Adrenal gland (tissue), 12 donors: ENCODE results near the gene TAS1R1. TPM values are rescaled to one million over a fixed set of nuclear protein-coding genes. Genes with fewer than 3 reads are reported as not detected.

ENCODE experiments used
- DNase-seq, 7 donors: peaks; one replicate each; pipeline ENCODE4 v3.0.0-alpha.2; 2019 to 2020
- H3K27ac ChIP-seq, 5 donors: fragments of 200-600 bp; sonication (generic) in 4 of 5; 1 replicate in 3 of 5; 2 replicates in 2 of 5; pipeline versions ENCODE4 v1.5.1 to v1.8.0; 2016 to 2020; ENCODE audit warnings: mild to moderate bottlenecking in 1 of 5
- H3K27me3 ChIP-seq: fragments of 200-600 bp; 2 replicates; pipeline ENCODE4 v1.8.0; 2021
- H3K36me3 ChIP-seq, 2 donors: fragments of 200-600 bp; replicated peaks in 1 of 2; 1 replicate in 1 of 2; 2 replicates in 1 of 2; pipeline versions ENCODE4 v1.5.1 to v1.8.0; 2018 to 2022
- H3K4me1 ChIP-seq, 2 donors: fragments of 200-600 bp; replicated peaks in 1 of 2; 1 replicate in 1 of 2; 2 replicates in 1 of 2; pipeline versions ENCODE4 v1.5.1 to v1.8.0; 2018 to 2021
- H3K4me3 ChIP-seq, 4 donors: fragments of 200-600 bp; sonication (generic) in 3 of 4; one replicate each; pipeline ENCODE4 v1.5.1; 2016 to 2018
- H3K9me3 ChIP-seq, 3 donors: fragments of 200-600 bp; sonication (generic) in 1 of 3; replicated peaks in 1 of 3; 1 replicate in 2 of 3; 2 replicates in 1 of 3; pipeline versions ENCODE4 v1.5.1 to v1.8.0; 2016 to 2021
- POLR2A ChIP-seq, 2 donors: fragments of 450-650 bp; IDR thresholded peaks; one replicate each; pipeline ENCODE4 v1.6.1; 2017; ENCODE audit warnings: antibody characterized with exemption in 2 of 2, mild to moderate bottlenecking in 2 of 2, moderate library complexity in 1 of 2
- WGBS, 4 donors: extraction: QIAGEN DNeasy Blood & Tissue Kit in 2 of 4; methylation state at CpG; one replicate each; pipeline versions ENCODE4 v1.1.5 to v1.1.7; 2013 to 2017; 5-methylcytosine and 5-hydroxymethylcytosine counted together
- intact Hi-C, 2 donors: fragments of 100-400 bp; cut with DNase I; formaldehyde crosslinking; loops; one replicate each; pipeline versions ENCODE4 v1.14.1 to v1.15.0; 2022 to 2023
- polyA plus RNA-seq, 3 donors: library from polyadenylated mRNA; stranded (reverse); fragments of 200-250 nt in 2 of 3; fragments of 350-450 nt in 1 of 3; fragmentation: Illumina TruSeq in 1 of 3; extraction: RNeasy Lipid Tissue Mini Kit (QIAGEN cat#74804) in 1 of 3; gene quantifications; one replicate each; pipeline ENCODE4 v1.2.3, GENCODE V29; 2013 to 2014
- total RNA-seq, 9 donors: library from RNA; depleted of rRNA in 4 of 9; stranded (reverse); fragments of >200 nt in 4 of 9; fragments of 120-200 nt in 1 of 9; fragmentation: NEBNext Ultra II Directional in 1 of 9; extraction: Animal tissue kit (Norgen Biotek cat#: 25700) in 1 of 9; gene quantifications; one replicate each; pipeline versions ENCODE4 v1.1.0 to v1.2.4, GENCODE V29; 2013 to 2023
- TF ChIP-seq, protein P1 (sequence below), 6 experiments: fragments of 450-650 bp in 4 of 6; fragments of 200-600 bp in 2 of 6; sonication (generic) in 1 of 6; IDR thresholded peaks; 1 replicate in 5 of 6; 2 replicates in 1 of 6; pipeline versions ENCODE4 v1.5.1 to v1.8.0; 2016 to 2021; ENCODE audit warnings: antibody characterized with exemption in 6 of 6, mild to moderate bottlenecking in 2 of 6, moderate library complexity in 1 of 6
- donor health status: healthy with polysubstance abuse.
- donor health status: Bipolar disorder and iron deficiency.
- donor health status: DM: yes; HTN: yes; CAD: no.
- donor health status: DM: no; HTN: no; CAD: no.
- donor health status: DM: no; HTN: no; CAD: no.
- donor health status: DM: yes; HTN: yes; CAD: no.

Gene TAS1R1
- total and polyA plus RNA-seq, 12 donors, result 0.11 to 0.83 (median 0.40) TPM; not detected in 5

GRCh38 chr1:6515771-6516170, 39.3 kb upstream of the TAS1R1 start:
- Histone ChIP-seq H3K36me3 (no peaks in the 10 kb centered on the region), H3K27ac (no peak overlapping the region), H3K9me3 (no peaks in the 10 kb centered on the region), H3K4me3 (no peak overlapping the region), H3K27me3 (no peaks in the 10 kb centered on the region), H3K4me1 (peaks cover 9 to 12% of the 10 kb centered on the region in 2 donors)
- TF ChIP-seq, protein P1, sequence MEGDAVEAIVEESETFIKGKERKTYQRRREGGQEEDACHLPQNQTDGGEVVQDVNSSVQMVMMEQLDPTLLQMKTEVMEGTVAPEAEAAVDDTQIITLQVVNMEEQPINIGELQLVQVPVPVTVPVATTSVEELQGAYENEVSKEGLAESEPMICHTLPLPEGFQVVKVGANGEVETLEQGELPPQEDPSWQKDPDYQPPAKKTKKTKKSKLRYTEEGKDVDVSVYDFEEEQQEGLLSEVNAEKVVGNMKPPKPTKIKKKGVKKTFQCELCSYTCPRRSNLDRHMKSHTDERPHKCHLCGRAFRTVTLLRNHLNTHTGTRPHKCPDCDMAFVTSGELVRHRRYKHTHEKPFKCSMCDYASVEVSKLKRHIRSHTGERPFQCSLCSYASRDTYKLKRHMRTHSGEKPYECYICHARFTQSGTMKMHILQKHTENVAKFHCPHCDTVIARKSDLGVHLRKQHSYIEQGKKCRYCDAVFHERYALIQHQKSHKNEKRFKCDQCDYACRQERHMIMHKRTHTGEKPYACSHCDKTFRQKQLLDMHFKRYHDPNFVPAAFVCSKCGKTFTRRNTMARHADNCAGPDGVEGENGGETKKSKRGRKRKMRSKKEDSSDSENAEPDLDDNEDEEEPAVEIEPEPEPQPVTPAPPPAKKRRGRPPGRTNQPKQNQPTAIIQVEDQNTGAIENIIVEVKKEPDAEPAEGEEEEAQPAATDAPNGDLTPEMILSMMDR (IDR thresholded peaks at IDR 0.05), result no peak
- TF ChIP-seq POLR2A (IDR thresholded peaks at IDR 0.05), result no peak
- DNase-seq, result no peak
- intact Hi-C loops, result no loop called here
- 87 to 93% (median 91%) methylated on average over 4 of the region's 4 CpGs for WGBS, 4 donors

DNA sequence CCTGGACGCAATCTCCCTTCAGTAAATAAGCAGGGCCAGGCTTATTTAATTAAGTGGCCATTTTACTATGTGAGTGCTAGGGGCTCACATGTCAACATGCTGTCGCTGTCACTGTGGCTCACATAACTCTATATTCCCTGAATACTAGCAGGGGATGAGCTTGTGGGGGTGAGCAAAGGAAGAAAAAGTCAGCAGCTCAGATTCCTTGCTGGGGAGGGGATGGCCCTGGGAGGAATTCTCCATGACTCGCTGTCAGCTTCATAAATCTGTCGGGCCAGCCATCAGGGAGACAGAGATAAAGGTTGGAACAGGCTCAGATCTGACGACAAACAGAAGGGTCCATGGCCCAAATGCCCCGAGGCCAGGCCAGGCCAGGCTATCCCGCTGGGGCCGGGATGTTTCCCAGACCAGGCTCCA, 37.7 kb upstream of the TAS1R1 start:
- no peak overlapping the region for H3K4me3 ChIP-seq
- intact Hi-C loops, result no loop called here
- DNase-seq, result no peak

DNA sequence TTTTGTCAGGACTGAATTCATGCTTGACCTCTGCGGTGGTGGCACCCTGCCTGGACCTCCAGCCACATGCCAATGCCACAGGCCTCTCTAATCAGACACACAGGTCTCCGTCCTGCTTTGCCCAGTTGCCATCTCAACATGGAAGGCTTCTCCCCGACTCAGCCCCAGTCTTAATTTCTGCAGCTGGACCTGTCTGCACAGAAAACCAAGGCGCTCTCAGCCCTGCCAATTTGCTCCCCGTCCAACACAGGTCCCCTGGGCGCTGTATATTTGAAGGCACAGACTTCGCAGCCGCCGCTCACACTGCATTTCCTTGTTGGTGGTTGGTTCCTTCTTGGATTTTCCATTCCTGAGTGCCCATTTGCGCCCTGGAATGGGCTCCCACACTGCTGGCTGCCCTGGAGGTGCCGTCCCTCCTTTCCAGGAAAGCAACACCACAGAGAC, 35.6 kb upstream of the TAS1R1 start:
- Histone ChIP-seq H3K4me1 (peaks cover 9 to 21% of the 10 kb centered on the region in 2 donors), H3K9me3 (no peaks in the 10 kb centered on the region), H3K27ac (peak overlapping the region in 1 of 5 donors; percentile 60), H3K27me3 (no peaks in the 10 kb centered on the region), H3K4me3 (no peak overlapping the region), H3K36me3 (no peaks in the 10 kb centered on the region)
- TF ChIP-seq POLR2A (IDR thresholded peaks at IDR 0.05), result no peak
- TF ChIP-seq, protein P1 (IDR thresholded peaks at IDR 0.05), result no peak
- intact Hi-C loops, result no loop called here
- DNase-seq, result peak in 3 of 7 donors; percentile 45 to 58 (median 46)
- WGBS, 4 donors, result 62 to 77% (median 70%) methylated on average over 7 to 11 of the region's 11 CpGs

More for the DNA sequence above, 37.7 kb upstream of the TAS1R1 start:
- WGBS, 4 donors, result 27 to 40% (median 34%) methylated on average over 7 to 8 of the region's 8 CpGs
- TF ChIP-seq, protein P1 (IDR thresholded peaks at IDR 0.05), result no peak
- no peak for TF ChIP-seq POLR2A (IDR thresholded peaks at IDR 0.05)
- no peaks in the 10 kb centered on the region for H3K9me3 ChIP-seq
- H3K4me1 ChIP-seq, result peaks cover 9 to 14% of the 10 kb centered on the region in 2 donors
- no peaks in the 10 kb centered on the region for H3K27me3 ChIP-seq
- no peak overlapping the region for H3K27ac ChIP-seq
- no peaks in the 10 kb centered on the region for H3K36me3 ChIP-seq

- H3K27ac ChIP-seq, result peak overlapping the region in 2 of 5 donors; percentile 20 to 60
- WGBS, 4 donors, result 19 to 26% (median 23%) methylated on average over 7 to 13 of the region's 13 CpGs
These were observed 35.0 kb upstream of the TAS1R1 start for GRCh38 chr1:6519935-6520671.

More at GRCh38 chr1:6519935-6520671, 35.0 kb upstream of the TAS1R1 start:
- H3K36me3 ChIP-seq, result peaks cover 0 to 1% of the 10 kb centered on the region in 2 donors
- intact Hi-C loops, result no loop called here
- H3K4me3 ChIP-seq, result no peak overlapping the region
- TF ChIP-seq, protein P1 (IDR thresholded peaks at IDR 0.05), result no peak
- no peak for TF ChIP-seq POLR2A (IDR thresholded peaks at IDR 0.05)
- no peaks in the 10 kb centered on the region for H3K27me3 ChIP-seq
- peak; percentile 66 to 89 (median 74) for DNase-seq
- H3K9me3 ChIP-seq, result no peaks in the 10 kb centered on the region
- peaks cover 9 to 21% of the 10 kb centered on the region in 2 donors for H3K4me1 ChIP-seq
